ENCODE results near the gene SMOC1.

Gene SMOC1

DNA sequence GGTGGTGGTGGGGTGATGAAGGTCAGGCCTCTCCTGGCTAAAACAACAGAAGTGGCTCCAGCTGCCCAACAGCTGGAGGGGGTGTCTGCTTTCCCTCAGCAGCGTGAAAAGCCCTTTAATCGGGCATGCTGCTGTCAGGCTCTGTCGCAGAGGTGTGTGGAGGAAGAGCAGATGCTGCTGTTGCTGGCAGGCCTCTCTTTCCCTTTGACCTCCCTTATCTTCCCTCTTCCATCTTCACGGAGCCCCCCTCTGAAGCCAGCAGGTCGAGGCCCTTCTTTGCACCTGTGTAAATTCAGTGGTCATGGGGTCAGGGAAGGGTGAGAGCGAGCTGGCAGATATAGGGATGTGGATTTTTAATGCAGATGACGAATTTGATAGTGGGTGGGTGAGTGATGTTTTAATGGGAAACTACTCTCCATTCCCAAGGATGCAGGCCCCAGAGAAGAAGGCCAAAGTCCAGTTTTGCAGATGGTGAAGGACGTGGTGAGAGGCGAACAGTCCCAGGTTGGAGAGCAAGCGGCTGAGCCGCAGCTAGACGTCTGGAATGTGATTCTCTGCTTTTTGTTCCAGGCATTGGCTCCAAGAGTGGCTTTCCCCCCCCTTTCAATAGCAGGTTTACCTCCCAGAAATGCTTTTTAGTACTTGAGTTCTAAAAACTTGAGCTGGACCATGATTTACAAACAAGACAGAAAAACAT is 64.0 kb downstream of the SMOC1 start:
- Histone ChIP-seq H3K4me3 (ENCODE audit: low read depth in 1 of 2, low read length in 2 of 2) (no peak overlapping the region), H3K4me1 (ENCODE audit: insufficient read depth, low read length) (no peaks in the 10 kb centered on the region), H4K20me1 (ENCODE audit: insufficient read depth, low read length) (no peaks in the 10 kb centered on the region), H3K79me2 (ENCODE audit: insufficient read depth, low read length) (no peaks in the 10 kb centered on the region), H3K27me3 (ENCODE audit: insufficient read depth, low read length, poor library complexity) (peaks cover 10% of the 10 kb centered on the region), H3K9ac (ENCODE audit: low read depth, low read length) (no peak overlapping the region), H3K4me2 (ENCODE audit: insufficient read depth, low read length) (no peak overlapping the region), H2AFZ (ENCODE audit: low read depth, low read length) (no peak overlapping the region), H3K9me3 (ENCODE audit: insufficient read depth, low read length, severe bottlenecking) (peaks cover 2% of the 10 kb centered on the region), H3K27ac (ENCODE audit: low read length) (no peak overlapping the region), H3K36me3 (ENCODE audit: insufficient read depth, low read length) (no peaks in the 10 kb centered on the region)
- ATAC-seq (ENCODE audit: insufficient read depth, low read depth) (no peak), DNase-seq (no peak)
- TF ChIP-seq, protein P1, sequence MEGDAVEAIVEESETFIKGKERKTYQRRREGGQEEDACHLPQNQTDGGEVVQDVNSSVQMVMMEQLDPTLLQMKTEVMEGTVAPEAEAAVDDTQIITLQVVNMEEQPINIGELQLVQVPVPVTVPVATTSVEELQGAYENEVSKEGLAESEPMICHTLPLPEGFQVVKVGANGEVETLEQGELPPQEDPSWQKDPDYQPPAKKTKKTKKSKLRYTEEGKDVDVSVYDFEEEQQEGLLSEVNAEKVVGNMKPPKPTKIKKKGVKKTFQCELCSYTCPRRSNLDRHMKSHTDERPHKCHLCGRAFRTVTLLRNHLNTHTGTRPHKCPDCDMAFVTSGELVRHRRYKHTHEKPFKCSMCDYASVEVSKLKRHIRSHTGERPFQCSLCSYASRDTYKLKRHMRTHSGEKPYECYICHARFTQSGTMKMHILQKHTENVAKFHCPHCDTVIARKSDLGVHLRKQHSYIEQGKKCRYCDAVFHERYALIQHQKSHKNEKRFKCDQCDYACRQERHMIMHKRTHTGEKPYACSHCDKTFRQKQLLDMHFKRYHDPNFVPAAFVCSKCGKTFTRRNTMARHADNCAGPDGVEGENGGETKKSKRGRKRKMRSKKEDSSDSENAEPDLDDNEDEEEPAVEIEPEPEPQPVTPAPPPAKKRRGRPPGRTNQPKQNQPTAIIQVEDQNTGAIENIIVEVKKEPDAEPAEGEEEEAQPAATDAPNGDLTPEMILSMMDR (IDR thresholded peaks at IDR 0.05; ENCODE audit: borderline replicate concordance, extremely low read depth, low read length, poor library complexity, severe bottlenecking) = no peak
- TF ChIP-seq EZH2 (IDR thresholded peaks at IDR 0.05; ENCODE audit: borderline replicate concordance, low read depth, low read length, severe bottlenecking) = no peak

DNA sequence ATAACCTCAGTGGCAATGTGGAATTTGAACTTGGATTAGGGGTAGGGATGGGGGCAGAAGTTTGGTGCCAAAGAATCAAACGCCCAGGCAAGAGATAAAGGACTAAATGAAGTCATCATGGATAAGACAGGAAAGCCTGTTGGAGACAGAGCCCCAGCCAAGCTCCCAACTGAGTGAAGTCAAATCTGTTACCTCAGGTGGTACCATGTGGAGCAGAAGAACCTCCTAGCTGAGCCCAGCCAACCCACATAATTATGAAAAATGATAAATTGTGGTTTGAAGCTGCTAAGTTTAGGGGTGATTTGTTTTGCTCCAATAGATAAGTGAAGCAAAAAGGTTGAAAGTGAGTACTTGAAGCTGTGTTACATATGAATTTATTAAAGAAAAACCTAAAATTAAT is 66.1 kb downstream of the SMOC1 start:
- peaks cover 2% of the 10 kb centered on the region for H3K9me3 ChIP-seq (ENCODE audit: insufficient read depth, low read length, severe bottlenecking)
- no peak overlapping the region for H3K9ac ChIP-seq (ENCODE audit: low read depth, low read length)
- H3K27me3 ChIP-seq (ENCODE audit: insufficient read depth, low read length, poor library complexity) = peaks cover 10% of the 10 kb centered on the region
- no peaks in the 10 kb centered on the region for H4K20me1 ChIP-seq (ENCODE audit: insufficient read depth, low read length)
- ATAC-seq (ENCODE audit: insufficient read depth, low read depth) (no peak), DNase-seq (no peak)
- no peak overlapping the region for H2AFZ ChIP-seq (ENCODE audit: low read depth, low read length)
- no peaks in the 10 kb centered on the region for H3K79me2 ChIP-seq (ENCODE audit: insufficient read depth, low read length)
- no peak for TF ChIP-seq EZH2 (IDR thresholded peaks at IDR 0.05; ENCODE audit: borderline replicate concordance, low read depth, low read length, severe bottlenecking)
- TF ChIP-seq, protein P1 (IDR thresholded peaks at IDR 0.05; ENCODE audit: borderline replicate concordance, extremely low read depth, low read length, poor library complexity, severe bottlenecking) = no peak
- H3K4me2 ChIP-seq (ENCODE audit: insufficient read depth, low read length) = no peak overlapping the region
- H3K36me3 ChIP-seq (ENCODE audit: insufficient read depth, low read length) = no peaks in the 10 kb centered on the region
- no peak overlapping the region for H3K4me3 ChIP-seq (ENCODE audit: low read depth in 1 of 2, low read length in 2 of 2)
- no peak overlapping the region for H3K27ac ChIP-seq (ENCODE audit: low read length)
- no peaks in the 10 kb centered on the region for H3K4me1 ChIP-seq (ENCODE audit: insufficient read depth, low read length)

DNA sequence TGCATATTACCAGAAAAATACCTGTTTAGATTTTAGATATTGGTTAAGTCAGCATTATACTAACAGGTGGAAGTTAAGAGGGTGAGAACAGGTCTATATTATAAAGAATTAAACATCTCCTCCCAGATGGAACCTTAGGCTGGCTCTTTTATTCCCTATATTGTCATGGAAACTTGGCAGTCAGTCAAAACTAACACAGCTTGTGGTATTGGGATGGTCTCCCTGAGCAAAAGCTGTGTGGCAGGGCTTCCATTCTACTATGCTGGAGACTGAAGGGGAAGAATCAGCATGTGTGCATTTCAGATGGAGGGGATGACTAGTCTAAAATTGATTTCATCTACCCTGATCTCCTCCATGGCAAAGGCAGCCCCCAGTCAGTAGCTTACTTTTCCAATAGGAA is 66.7 kb downstream of the SMOC1 start:
- Histone ChIP-seq H4K20me1 (ENCODE audit: insufficient read depth, low read length) (no peaks in the 10 kb centered on the region), H3K4me3 (ENCODE audit: low read depth in 1 of 2, low read length in 2 of 2) (no peak overlapping the region), H3K9me3 (ENCODE audit: insufficient read depth, low read length, severe bottlenecking) (peaks cover 2% of the 10 kb centered on the region), H3K27ac (ENCODE audit: low read length) (no peak overlapping the region), H3K79me2 (ENCODE audit: insufficient read depth, low read length) (no peaks in the 10 kb centered on the region), H2AFZ (ENCODE audit: low read depth, low read length) (no peak overlapping the region), H3K9ac (ENCODE audit: low read depth, low read length) (no peak overlapping the region), H3K4me2 (ENCODE audit: insufficient read depth, low read length) (no peak overlapping the region), H3K36me3 (ENCODE audit: insufficient read depth, low read length) (no peaks in the 10 kb centered on the region), H3K4me1 (ENCODE audit: insufficient read depth, low read length) (no peaks in the 10 kb centered on the region), H3K27me3 (ENCODE audit: insufficient read depth, low read length, poor library complexity) (peaks cover 8% of the 10 kb centered on the region)
- no peak for ATAC-seq (ENCODE audit: insufficient read depth, low read depth)
- no peak for DNase-seq
- no peak for TF ChIP-seq EZH2 (IDR thresholded peaks at IDR 0.05; ENCODE audit: borderline replicate concordance, low read depth, low read length, severe bottlenecking)
- TF ChIP-seq, protein P1 (IDR thresholded peaks at IDR 0.05; ENCODE audit: borderline replicate concordance, extremely low read depth, low read length, poor library complexity, severe bottlenecking) = no peak
